ENCODE measurements around the gene CABLES1. TPM values are rescaled to one million over a fixed set of nuclear protein-coding genes. Genes with fewer than 3 reads are reported as not detected.
"Not testable (repeated sequence)": the region's sequence is repeated elsewhere in the genome, so short reads cannot be mapped to it uniquely, and the experiment has no call there.

CABLES1 gene
- total RNA-seq, 1 experiment from 2014 or later, result 29.5 TPM

DNA sequence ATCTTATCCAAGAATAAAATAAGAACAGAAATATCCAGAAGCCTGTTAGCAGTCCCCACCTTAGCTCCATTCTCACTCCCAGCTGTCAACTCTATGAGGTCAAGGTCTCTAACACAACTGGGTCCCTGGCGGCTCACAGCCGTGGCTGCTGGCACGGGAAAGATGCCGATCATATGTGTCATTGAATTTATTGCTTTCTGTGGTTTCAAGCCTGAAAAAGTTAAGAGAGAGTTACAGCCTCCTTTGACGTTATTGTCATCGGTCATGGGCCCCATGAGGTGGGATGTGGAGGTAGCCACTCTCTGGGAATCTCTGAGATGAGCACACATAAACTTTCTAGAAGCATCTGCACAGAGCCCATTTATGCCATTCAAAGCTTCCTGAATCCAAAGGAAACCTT is 28.7 kb upstream of the CABLES1 start:
- TF ChIP-seq, protein P1, sequence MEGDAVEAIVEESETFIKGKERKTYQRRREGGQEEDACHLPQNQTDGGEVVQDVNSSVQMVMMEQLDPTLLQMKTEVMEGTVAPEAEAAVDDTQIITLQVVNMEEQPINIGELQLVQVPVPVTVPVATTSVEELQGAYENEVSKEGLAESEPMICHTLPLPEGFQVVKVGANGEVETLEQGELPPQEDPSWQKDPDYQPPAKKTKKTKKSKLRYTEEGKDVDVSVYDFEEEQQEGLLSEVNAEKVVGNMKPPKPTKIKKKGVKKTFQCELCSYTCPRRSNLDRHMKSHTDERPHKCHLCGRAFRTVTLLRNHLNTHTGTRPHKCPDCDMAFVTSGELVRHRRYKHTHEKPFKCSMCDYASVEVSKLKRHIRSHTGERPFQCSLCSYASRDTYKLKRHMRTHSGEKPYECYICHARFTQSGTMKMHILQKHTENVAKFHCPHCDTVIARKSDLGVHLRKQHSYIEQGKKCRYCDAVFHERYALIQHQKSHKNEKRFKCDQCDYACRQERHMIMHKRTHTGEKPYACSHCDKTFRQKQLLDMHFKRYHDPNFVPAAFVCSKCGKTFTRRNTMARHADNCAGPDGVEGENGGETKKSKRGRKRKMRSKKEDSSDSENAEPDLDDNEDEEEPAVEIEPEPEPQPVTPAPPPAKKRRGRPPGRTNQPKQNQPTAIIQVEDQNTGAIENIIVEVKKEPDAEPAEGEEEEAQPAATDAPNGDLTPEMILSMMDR (IDR thresholded peaks at IDR 0.05; ENCODE audit: insufficient read depth in 1 of 2, low read depth in 1 of 2, low read length in 1 of 2, severe bottlenecking in 1 of 2, unreplicated experiment in 1 of 2), result no peak
- H3K4me1 ChIP-seq, result peaks cover 60% of the 10 kb centered on the region
- no TSS peak for BruUV-seq (replicated peaks)
- DNase-seq, result peak; percentile 65 to 79
- H3K27me3 ChIP-seq (replicated peaks; ENCODE audit: control insufficient read depth, insufficient read depth, low read length), result no peaks in the 10 kb centered on the region
- H3K9me3 ChIP-seq, result no peaks in the 10 kb centered on the region
- H3K36me3 Mint-ChIP-seq (ENCODE audit: insufficient read depth, unreplicated experiment), result peaks cover 29% of the 10 kb centered on the region
- no peaks in the 10 kb centered on the region; the same call in 1 of the 2 replicates for H3K36me3 ChIP-seq (ENCODE audit: control insufficient read depth, insufficient read depth, low read length)
- CTCF ChIA-PET, result interaction anchor here (1.0 kb wide), 1 partner anchor 29 kb away, joined by 3 read pairs; no protein-coding TSS in a partner anchor
- POLR2A ChIA-PET, result interaction anchor here (0.8 kb wide), 1 partner anchor 28 kb away, joined by 3 read pairs; no protein-coding TSS in a partner anchor
- H3K27ac Mint-ChIP-seq (ENCODE audit: unreplicated experiment), result peak overlapping the region; percentile 82
- H3K4me1 Mint-ChIP-seq (ENCODE audit: low read depth, unreplicated experiment), result peaks cover 26% of the 10 kb centered on the region
- H3K9me3 Mint-ChIP-seq (ENCODE audit: unreplicated experiment), result no peaks in the 10 kb centered on the region
- H3K27me3 Mint-ChIP-seq (ENCODE audit: insufficient read depth, unreplicated experiment), result no peaks in the 10 kb centered on the region
- H3K4me3 Mint-ChIP-seq (ENCODE audit: unreplicated experiment), result peak overlapping the region; percentile 10
- intact Hi-C loops (cut with micrococcal nuclease; ENCODE audit: unreplicated experiment), result no loop called here
- H3K4me3 ChIP-seq (ENCODE audit: low read depth, low read length), result no peak overlapping the region

DNA sequence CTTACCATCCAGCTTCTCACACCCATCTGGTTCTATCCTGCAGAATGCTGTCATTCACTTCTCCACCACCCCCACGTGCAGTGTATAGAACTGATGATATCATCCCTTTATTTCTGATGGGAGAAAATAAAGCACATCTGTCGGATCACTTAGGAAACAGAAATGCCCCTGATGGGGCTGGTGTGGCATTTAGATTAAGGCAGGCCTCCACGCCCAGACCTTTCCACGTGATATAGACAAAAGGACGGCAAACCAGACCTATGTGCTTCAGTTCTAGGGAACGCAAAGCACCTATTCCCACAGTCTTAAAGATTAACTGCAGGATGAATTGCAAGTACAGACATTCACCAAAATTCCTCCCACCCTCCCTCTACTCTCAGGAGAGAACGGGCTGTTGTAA is 27.6 kb upstream of the CABLES1 start:
- no peaks in the 10 kb centered on the region for H3K27me3 ChIP-seq (replicated peaks; ENCODE audit: control insufficient read depth, insufficient read depth, low read length)
- Mint-ChIP-seq H3K27me3 (ENCODE audit: insufficient read depth, unreplicated experiment) (no peaks in the 10 kb centered on the region), H3K4me1 (ENCODE audit: low read depth, unreplicated experiment) (peaks cover 20% of the 10 kb centered on the region), H3K4me3 (ENCODE audit: unreplicated experiment) (no peak overlapping the region), H3K36me3 (ENCODE audit: insufficient read depth, unreplicated experiment) (peaks cover 30% of the 10 kb centered on the region), H3K27ac (ENCODE audit: unreplicated experiment) (peak overlapping the region; percentile 82), H3K9me3 (ENCODE audit: unreplicated experiment) (no peaks in the 10 kb centered on the region)
- intact Hi-C loops (cut with micrococcal nuclease; ENCODE audit: unreplicated experiment), result no loop called here
- DNase-seq, result no peak
- peaks cover 48% of the 10 kb centered on the region for H3K4me1 ChIP-seq
- POLR2A ChIA-PET, result interaction anchor here (0.8 kb wide), 1 partner anchor 27 kb away, joined by 3 read pairs; no protein-coding TSS in a partner anchor
- no peak overlapping the region for H3K4me3 ChIP-seq (ENCODE audit: low read depth, low read length)
- H3K9me3 ChIP-seq, result no peaks in the 10 kb centered on the region; the same call in 1 of the 2 replicates
- no TSS peak for BruUV-seq (replicated peaks)
- CTCF ChIA-PET, result no interaction called here
- H3K36me3 ChIP-seq (ENCODE audit: control insufficient read depth, insufficient read depth, low read length), result no peaks in the 10 kb centered on the region; the same call in 1 of the 2 replicates
- TF ChIP-seq, protein P1 (IDR thresholded peaks at IDR 0.05; ENCODE audit: insufficient read depth in 1 of 2, low read depth in 1 of 2, low read length in 1 of 2, severe bottlenecking in 1 of 2, unreplicated experiment in 1 of 2), result no peak

DNA sequence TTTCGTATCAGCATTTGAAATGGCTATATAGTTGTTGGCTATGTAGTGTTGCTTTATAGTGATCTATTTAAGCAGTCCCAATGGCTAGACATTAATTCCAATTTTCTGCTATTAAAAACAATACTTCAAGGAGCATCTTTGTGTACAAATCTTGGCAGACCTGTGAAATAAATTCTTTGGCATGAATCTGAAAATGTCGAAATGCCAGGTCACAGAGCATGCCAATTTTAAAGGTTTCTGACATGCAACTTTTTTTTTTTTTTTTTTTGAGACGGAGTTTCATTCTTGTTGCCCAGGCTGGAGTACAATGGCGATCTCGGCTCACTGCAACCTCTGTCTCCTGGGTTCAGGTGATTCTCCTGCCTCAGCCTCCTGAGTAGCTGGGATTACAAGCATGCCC is 26.8 kb upstream of the CABLES1 start:
- ChIA-PET CTCF (no interaction called here), POLR2A (no interaction called here)
- TF ChIP-seq, protein P1 (IDR thresholded peaks at IDR 0.05; ENCODE audit: insufficient read depth in 1 of 2, low read depth in 1 of 2, low read length in 1 of 2, severe bottlenecking in 1 of 2, unreplicated experiment in 1 of 2), result no peak

DNA sequence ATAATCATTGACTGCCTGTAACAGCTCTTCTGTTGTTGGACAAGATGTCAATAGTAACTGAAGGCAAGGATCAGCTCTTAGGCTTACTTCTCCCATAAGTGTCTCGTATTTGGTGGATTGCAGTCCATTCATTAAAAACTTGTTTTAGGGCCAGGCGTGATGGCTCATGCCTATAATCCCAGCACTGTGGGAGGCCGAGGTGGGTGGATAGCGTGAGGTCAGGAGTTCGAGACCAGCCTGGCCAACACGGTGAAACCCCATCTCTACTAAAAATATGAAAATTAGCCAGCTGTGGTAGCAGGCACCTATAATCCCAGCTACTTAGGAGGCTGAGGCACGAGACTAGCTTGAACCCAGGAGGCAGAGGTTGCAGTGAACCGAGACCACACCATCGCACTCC is 26.1 kb upstream of the CABLES1 start:
- not testable (repeated sequence) for H3K27ac Mint-ChIP-seq (ENCODE audit: unreplicated experiment); H3K36me3 ChIP-seq (ENCODE audit: control insufficient read depth, insufficient read depth, low read length)
- peaks cover 34% of the 10 kb centered on the region for H3K4me1 ChIP-seq

More for the DNA sequence above, 26.8 kb upstream of the CABLES1 start:
- H3K4me1 Mint-ChIP-seq (ENCODE audit: low read depth, unreplicated experiment), result peaks cover 20% of the 10 kb centered on the region
- H3K36me3 ChIP-seq (ENCODE audit: control insufficient read depth, insufficient read depth, low read length), result no peaks in the 10 kb centered on the region; the same call in 1 of the 2 replicates
- no peaks in the 10 kb centered on the region for H3K27me3 ChIP-seq (replicated peaks; ENCODE audit: control insufficient read depth, insufficient read depth, low read length)
- H3K4me3 ChIP-seq (ENCODE audit: low read depth, low read length), result no peak overlapping the region
- H3K27me3 Mint-ChIP-seq (ENCODE audit: insufficient read depth, unreplicated experiment), result no peaks in the 10 kb centered on the region
- no peaks in the 10 kb centered on the region for H3K9me3 Mint-ChIP-seq (ENCODE audit: unreplicated experiment)
- intact Hi-C loops (cut with micrococcal nuclease; ENCODE audit: unreplicated experiment), result no loop called here
- peaks cover 41% of the 10 kb centered on the region for H3K4me1 ChIP-seq
- BruUV-seq (replicated peaks), result no TSS peak
- no peaks in the 10 kb centered on the region; the same call in 1 of the 2 replicates for H3K9me3 ChIP-seq
- no peak overlapping the region for H3K27ac Mint-ChIP-seq (ENCODE audit: unreplicated experiment)
- H3K36me3 Mint-ChIP-seq (ENCODE audit: insufficient read depth, unreplicated experiment), result peaks cover 35% of the 10 kb centered on the region
- no peak for DNase-seq
- H3K4me3 Mint-ChIP-seq (ENCODE audit: unreplicated experiment), result no peak overlapping the region

More for the DNA sequence above, 26.1 kb upstream of the CABLES1 start:
- POLR2A ChIA-PET; H3K4me3 Mint-ChIP-seq (ENCODE audit: unreplicated experiment); CTCF ChIA-PET; H3K9me3 ChIP-seq; H3K4me3 ChIP-seq (ENCODE audit: low read depth, low read length); BruUV-seq (replicated peaks); intact Hi-C loops (cut with micrococcal nuclease; ENCODE audit: unreplicated experiment); H3K27me3 Mint-ChIP-seq (ENCODE audit: insufficient read depth, unreplicated experiment); H3K27me3 ChIP-seq (replicated peaks; ENCODE audit: control insufficient read depth, insufficient read depth, low read length); DNase-seq; H3K9me3 Mint-ChIP-seq (ENCODE audit: unreplicated experiment): not testable (repeated sequence)
- Mint-ChIP-seq H3K4me1 (ENCODE audit: low read depth, unreplicated experiment) (peaks cover 20% of the 10 kb centered on the region), H3K36me3 (ENCODE audit: insufficient read depth, unreplicated experiment) (peaks cover 38% of the 10 kb centered on the region)
